Pancreas (tissue), 10 donors: ENCODE measurements around the gene PIGL. TPM values are rescaled to one million over a fixed set of nuclear protein-coding genes. Genes with fewer than 3 reads are reported as not detected.
"Not testable (repeated sequence)": the region's sequence is repeated elsewhere in the genome, so short reads cannot be mapped to it uniquely, and the experiment has no call there.

Experiments used
- ATAC-seq, 4 donors: fragments of 200-7000 bp; cut with Tn5 transposase; one replicate each; pipeline versions ENCODE4 v1.8.0 to v1.9.1; 2020; ENCODE audit warnings: mild to moderate bottlenecking in 4 of 4, moderate library complexity in 4 of 4
- DNase-seq, 6 donors: peaks; one replicate each; pipeline ENCODE4 v3.0.0-alpha.2; 2020
- FAIRE-seq: peaks from 2 replicates; lab custom pipeline; 2012; peaks lifted over from hg19 to GRCh38; lab: Jason Lieb, UNC
- H3K27ac ChIP-seq, 4 donors: fragments of 200-600 bp; sonication (generic); 1 replicate in 3 of 4; 2 replicates in 1 of 4; pipeline versions ENCODE4 v1.5.0 to v1.8.0; 2020
- H3K27me3 ChIP-seq, 4 donors: fragments of 200-600 bp; one replicate each; pipeline ENCODE4 v1.8.0; 2021
- H3K36me3 ChIP-seq, 3 donors: fragments of 200-600 bp; sonication (generic) in 1 of 3; one replicate each; pipeline versions ENCODE4 v1.5.0 to v1.8.0; 2020 to 2021
- H3K4me1 ChIP-seq, 3 donors: fragments of 200-600 bp; one replicate each; pipeline ENCODE4 v1.8.0; 2021
- H3K4me3 ChIP-seq, 4 donors: fragments of 200-600 bp; sonication (generic) in 2 of 4; one replicate each; pipeline versions ENCODE4 v1.5.0 to v1.8.0; 2020 to 2021
- H3K9me3 ChIP-seq, 4 donors: fragments of 200-600 bp; one replicate each; pipeline ENCODE4 v1.8.0; 2021
- CTCF ChIP-seq, 4 donors: fragments of 200-600 bp; sonication (generic) in 3 of 4; IDR thresholded peaks; one replicate each; pipeline versions ENCODE4 v1.5.0 to v1.8.0; 2021; ENCODE audit warnings: antibody characterized with exemption in 4 of 4
- WGBS, 2 donors: extraction: QIAGEN DNeasy Blood & Tissue Kit; methylation state at CpG; one replicate each; pipeline ENCODE4 v1.1.7; 2013; 5-methylcytosine and 5-hydroxymethylcytosine counted together
- intact Hi-C, 3 donors: fragments of 100-400 bp; cut with DNase I; formaldehyde crosslinking; loops; one replicate each; pipeline versions ENCODE4 v1.11.1 to v1.14.2; 2022
- polyA plus RNA-seq, 2 donors: library from polyadenylated mRNA; stranded (reverse); fragments of 200-250 nt; gene quantifications; one replicate each; pipeline ENCODE4 v1.2.3, GENCODE V29; 2013
- total RNA-seq, 6 donors: library from RNA; stranded (reverse); fragmentation: NEBNext Ultra II Directional in 4 of 6; extraction: Animal tissue kit (Norgen Biotek cat#: 25700) in 4 of 6; gene quantifications; one replicate each; pipeline versions ENCODE4 v1.2.1 to v1.2.4, GENCODE V29; 2021 to 2023
- donor health status: healthy with polysubstance abuse.
- donor health status: DM: no; HTN: no; CAD: no; lungs with moderate emphysema.
- donor health status: DM: no; HTN: no; CAD: no.
- donor health status: control.
- donor health status: control.
- donor health status: Bipolar disorder and iron deficiency.
- donor health status: DM: yes; HTN: yes; CAD: no.
- donor health status: DM: no; HTN: no; CAD: no.
- donor health status: DM: no; HTN: no; CAD: no.
- donor health status: DM: yes; HTN: yes; CAD: no.

PIGL gene
- total and polyA plus RNA-seq, 8 donors: 11.3 to 27.1 (median 17.0) TPM

- intact Hi-C loops: no loop called here
- DNase-seq: no peak
- no peak for FAIRE-seq
- H3K27me3 ChIP-seq: no peaks in the 10 kb centered on the region
- H3K36me3 ChIP-seq: no peaks in the 10 kb centered on the region
- H3K9me3 ChIP-seq: no peaks in the 10 kb centered on the region
- H3K27ac ChIP-seq: no peak overlapping the region
- 96 to 99% methylated on average over 3 of the region's 3 CpGs for WGBS, 2 donors
- ATAC-seq: no peak
- no peak for TF ChIP-seq CTCF (IDR thresholded peaks at IDR 0.05)
- H3K4me3 ChIP-seq: no peak overlapping the region
- peaks cover 0 to 8% (median 0%) of the 10 kb centered on the region in 3 donors for H3K4me1 ChIP-seq
Observed at GRCh38 chr17:16222406-16222805, 5.4 kb downstream of the PIGL start.

- DNase-seq, H3K9me3 ChIP-seq, FAIRE-seq, ATAC-seq, intact Hi-C loops, H3K4me3 ChIP-seq, H3K4me1 ChIP-seq, H3K36me3 ChIP-seq, H3K27me3 ChIP-seq, H3K27ac ChIP-seq: not testable (repeated sequence)
- 92 to 93% methylated on average over 8 of the region's 8 CpGs for WGBS, 2 donors
Observed at GRCh38 chr17:16229912-16230561, 13.0 kb downstream of the PIGL start.

GRCh38 chr17:16232391-16232790 lies 15.4 kb downstream of the PIGL start:
- Histone ChIP-seq H3K4me3 (no peak overlapping the region), H3K27me3 (no peaks in the 10 kb centered on the region), H3K36me3 (no peaks in the 10 kb centered on the region), H3K9me3 (no peaks in the 10 kb centered on the region), H3K4me1 (no peaks in the 10 kb centered on the region), H3K27ac (no peak overlapping the region)
- TF ChIP-seq CTCF (IDR thresholded peaks at IDR 0.05): no peak
- intact Hi-C loops: no loop called here
- 89 to 90% methylated on average over 1 of the region's 1 CpG for WGBS, 2 donors
- DNase-seq: no peak
- FAIRE-seq: no peak
- no peak for ATAC-seq

- no peak overlapping the region for H3K4me3 ChIP-seq
- no peaks in the 10 kb centered on the region for H3K9me3 ChIP-seq
- 95% methylated on average over 3 of the region's 3 CpGs for WGBS, 2 donors
- no peak for FAIRE-seq
- DNase-seq: no peak
- no peak for TF ChIP-seq CTCF (IDR thresholded peaks at IDR 0.05)
- no peaks in the 10 kb centered on the region for H3K36me3 ChIP-seq
- H3K27me3 ChIP-seq: no peaks in the 10 kb centered on the region
- no peaks in the 10 kb centered on the region for H3K4me1 ChIP-seq
- ATAC-seq: no peak
- no peak overlapping the region for H3K27ac ChIP-seq
- intact Hi-C loops: no loop called here
Observed at GRCh38 chr17:16239931-16240330, 22.9 kb downstream of the PIGL start.

- H3K27me3 ChIP-seq: no peaks in the 10 kb centered on the region
- intact Hi-C loops: no loop called here
- FAIRE-seq (no peak), DNase-seq (no peak), ATAC-seq (no peak)
- H3K27ac ChIP-seq: no peak overlapping the region
- H3K4me3 ChIP-seq: no peak overlapping the region
- H3K36me3 ChIP-seq: no peaks in the 10 kb centered on the region
- H3K9me3 ChIP-seq: no peaks in the 10 kb centered on the region
- H3K4me1 ChIP-seq: no peaks in the 10 kb centered on the region
- TF ChIP-seq CTCF (IDR thresholded peaks at IDR 0.05): no peak
Observed at GRCh38 chr17:16241906-16242399, 24.9 kb downstream of the PIGL start.
